BE2C (cell line): Measurements from ENCODE around the gene GAPDHS.

Experiments used
- DNase-seq: peaks from one replicate; pipeline ENCODE4 v3.0.0-alpha.2; 2020
- H3K27me3 ChIP-seq: fragments of 250-450 bp; sonication (Bioruptor Pico); 2 replicates; pipeline ENCODE4 v1.5.1; 2020; ENCODE audit warnings: mild to moderate bottlenecking
- H3K36me3 ChIP-seq: fragments of 250-450 bp; sonication (Bioruptor Pico); 2 replicates; pipeline ENCODE4 v1.5.1; 2020; ENCODE audit warnings: mild to moderate bottlenecking
- H3K4me1 ChIP-seq: fragments of 250-450 bp; sonication (Bioruptor Pico); 2 replicates; pipeline ENCODE4 v1.5.1; 2020
- H3K4me3 ChIP-seq: 2 replicates; pipeline ENCODE4 v1.5.1; 2011; ENCODE audit warnings: low read depth, low read length
- H3K9me3 ChIP-seq: fragments of 250-450 bp; sonication (Bioruptor Pico); 2 replicates; pipeline ENCODE4 v1.5.1; 2020
- TF ChIP-seq, protein P1 (sequence below): IDR thresholded peaks from 2 replicates; pipeline ENCODE4 v1.5.1; 2012; ENCODE audit warnings: mild to moderate bottlenecking, low read depth, low read length

The GAPDHS gene

DNA sequence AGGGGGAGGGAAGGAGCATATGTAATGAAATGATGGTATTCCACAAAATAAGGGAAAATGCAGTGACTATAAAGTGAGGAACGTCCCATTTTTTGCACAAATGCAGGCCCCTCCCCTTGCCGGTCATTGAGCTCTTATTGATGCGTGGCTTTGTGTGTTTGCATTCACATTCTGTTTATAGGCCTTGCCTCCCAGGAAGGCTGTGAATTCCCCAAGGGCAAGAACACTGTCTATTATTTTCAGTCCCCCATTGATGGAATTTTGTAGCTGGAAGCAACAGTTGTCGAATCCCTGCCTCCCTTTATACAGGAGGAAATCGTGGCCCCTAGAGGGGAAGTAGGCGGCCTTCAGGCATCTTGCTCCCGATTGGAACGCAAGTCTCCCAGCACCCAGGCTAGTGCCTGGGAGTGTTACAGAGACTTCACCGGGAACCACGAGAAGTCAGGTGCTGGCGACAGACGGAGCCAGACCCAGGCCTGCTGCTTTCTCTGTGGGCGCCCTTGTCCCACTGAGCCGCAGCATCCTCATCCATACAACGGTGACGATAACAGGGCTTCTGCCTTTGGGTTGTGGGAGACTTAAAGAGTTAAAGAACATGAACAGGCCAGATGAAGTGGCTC lies 12.0 kb upstream of the GAPDHS start:
- H3K27me3 ChIP-seq = no peaks in the 10 kb centered on the region
- no peaks in the 10 kb centered on the region for H3K4me1 ChIP-seq
- H3K36me3 ChIP-seq = no peaks in the 10 kb centered on the region
- DNase-seq = no peak
- no peak overlapping the region for H3K4me3 ChIP-seq
- TF ChIP-seq, protein P1, sequence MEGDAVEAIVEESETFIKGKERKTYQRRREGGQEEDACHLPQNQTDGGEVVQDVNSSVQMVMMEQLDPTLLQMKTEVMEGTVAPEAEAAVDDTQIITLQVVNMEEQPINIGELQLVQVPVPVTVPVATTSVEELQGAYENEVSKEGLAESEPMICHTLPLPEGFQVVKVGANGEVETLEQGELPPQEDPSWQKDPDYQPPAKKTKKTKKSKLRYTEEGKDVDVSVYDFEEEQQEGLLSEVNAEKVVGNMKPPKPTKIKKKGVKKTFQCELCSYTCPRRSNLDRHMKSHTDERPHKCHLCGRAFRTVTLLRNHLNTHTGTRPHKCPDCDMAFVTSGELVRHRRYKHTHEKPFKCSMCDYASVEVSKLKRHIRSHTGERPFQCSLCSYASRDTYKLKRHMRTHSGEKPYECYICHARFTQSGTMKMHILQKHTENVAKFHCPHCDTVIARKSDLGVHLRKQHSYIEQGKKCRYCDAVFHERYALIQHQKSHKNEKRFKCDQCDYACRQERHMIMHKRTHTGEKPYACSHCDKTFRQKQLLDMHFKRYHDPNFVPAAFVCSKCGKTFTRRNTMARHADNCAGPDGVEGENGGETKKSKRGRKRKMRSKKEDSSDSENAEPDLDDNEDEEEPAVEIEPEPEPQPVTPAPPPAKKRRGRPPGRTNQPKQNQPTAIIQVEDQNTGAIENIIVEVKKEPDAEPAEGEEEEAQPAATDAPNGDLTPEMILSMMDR = no peak
- H3K9me3 ChIP-seq = no peaks in the 10 kb centered on the region

DNA sequence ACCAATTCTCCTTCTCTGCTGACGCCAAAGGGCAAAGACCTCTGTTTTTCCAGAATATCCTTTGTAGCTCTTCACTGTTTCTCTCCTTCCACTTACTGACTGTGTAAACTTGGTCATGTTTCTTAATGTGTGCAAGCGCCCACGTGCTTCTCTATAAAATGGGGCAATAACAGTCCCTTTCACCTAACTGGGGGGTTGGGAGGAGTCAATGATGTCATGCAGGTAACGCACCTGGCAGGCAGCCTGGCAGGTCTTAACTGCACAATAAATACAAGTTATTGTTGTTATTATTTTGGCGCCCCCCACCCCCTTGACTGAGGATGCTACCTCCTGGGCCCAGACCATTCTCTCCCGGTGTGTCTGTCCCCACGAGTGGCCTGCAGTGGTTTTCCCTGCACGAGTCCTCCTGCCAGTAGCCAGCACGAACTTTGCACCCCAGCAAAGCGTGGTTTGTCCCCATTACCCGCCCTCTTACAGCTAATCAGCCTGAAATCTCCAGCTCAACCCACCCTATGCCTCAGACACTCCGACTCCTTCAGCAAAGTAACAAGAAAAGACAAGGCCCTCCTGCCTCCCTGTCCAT lies 10.4 kb upstream of the GAPDHS start:
- H3K36me3 ChIP-seq = no peaks in the 10 kb centered on the region
- no peak overlapping the region for H3K4me3 ChIP-seq
- no peak for DNase-seq
- H3K27me3 ChIP-seq = no peaks in the 10 kb centered on the region; the same call in 1 of the 2 replicates
- TF ChIP-seq, protein P1 = no peak
- H3K9me3 ChIP-seq = no peaks in the 10 kb centered on the region
- no peaks in the 10 kb centered on the region for H3K4me1 ChIP-seq

- TF ChIP-seq, protein P1 = no peak
- no peaks in the 10 kb centered on the region for H3K36me3 ChIP-seq
Observed at GRCh38 chr19:35524181-35524837, 8.9 kb upstream of the GAPDHS start.

DNA sequence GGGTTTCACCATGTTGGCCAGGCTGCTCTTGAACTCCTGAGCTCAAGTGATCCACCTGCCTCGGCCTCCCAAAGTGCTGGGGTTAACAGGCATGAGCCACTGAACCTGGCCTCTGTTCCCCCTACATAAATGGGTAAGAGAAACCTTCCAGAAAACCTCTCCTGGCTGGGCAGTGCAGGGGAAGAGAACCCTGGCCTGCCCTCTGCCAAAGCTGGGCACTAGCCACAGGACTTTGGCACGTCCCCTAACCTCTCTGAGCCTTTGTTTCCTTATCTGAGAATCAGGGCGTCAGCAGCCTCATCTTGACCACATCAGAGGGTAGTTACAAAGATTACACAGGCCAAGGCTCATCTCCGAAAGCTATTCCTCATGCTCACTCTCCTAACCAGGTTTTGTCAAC lies 7.4 kb upstream of the GAPDHS start:
- no peak for DNase-seq
- TF ChIP-seq, protein P1 = no peak
- H3K4me3 ChIP-seq = no peak overlapping the region
- H3K36me3 ChIP-seq = no peaks in the 10 kb centered on the region
- no peaks in the 10 kb centered on the region for H3K9me3 ChIP-seq
- no peaks in the 10 kb centered on the region for H3K4me1 ChIP-seq
- H3K27me3 ChIP-seq = peaks cover 25% of the 10 kb centered on the region

More at GRCh38 chr19:35524181-35524837, 8.9 kb upstream of the GAPDHS start:
- Histone ChIP-seq H3K4me1 (no peaks in the 10 kb centered on the region), H3K9me3 (no peaks in the 10 kb centered on the region), H3K4me3 (no peak overlapping the region), H3K27me3 (peaks cover 9% of the 10 kb centered on the region)
- no peak for DNase-seq

GRCh38 chr19:35528218-35529038 lies 4.8 kb upstream of the GAPDHS start, which contains the start of gene SBSN:
TSS of gene SBSN (minus strand) at chr19:35528311. CDS start at chr19:35528281, 30 bp downstream.
- TF ChIP-seq, protein P1 = no peak
- no peaks in the 10 kb centered on the region for H3K4me1 ChIP-seq
- H3K36me3 ChIP-seq = no peaks in the 10 kb centered on the region
- no peak for DNase-seq
- no peaks in the 10 kb centered on the region for H3K9me3 ChIP-seq
- peaks cover 46% of the 10 kb centered on the region for H3K27me3 ChIP-seq
- no peak within 1 kb of the TSS for H3K4me3 ChIP-seq
